Stimulated activated CD8-positive, alpha-beta memory T cell treated with anti-CD3 and anti-CD28 coated beads, Interleukin-12 subunit alpha, Interleukin-12 subunit beta, amount 100 ng/mL, for 24 hours (primary cell): ENCODE data around the gene BTF3.
A peak's percentile ranks its signal among the peaks of the same experiment; 100 is the strongest.
"Not testable (repeated sequence)": the region's sequence is repeated elsewhere in the genome, so short reads cannot be mapped to it uniquely, and the experiment has no call there.

Source experiments
- DNase-seq: peaks from one replicate; pipeline ENCODE4 v3.0.0-alpha.2; 2020; ENCODE audit errors: extremely low read depth

Gene BTF3

DNA sequence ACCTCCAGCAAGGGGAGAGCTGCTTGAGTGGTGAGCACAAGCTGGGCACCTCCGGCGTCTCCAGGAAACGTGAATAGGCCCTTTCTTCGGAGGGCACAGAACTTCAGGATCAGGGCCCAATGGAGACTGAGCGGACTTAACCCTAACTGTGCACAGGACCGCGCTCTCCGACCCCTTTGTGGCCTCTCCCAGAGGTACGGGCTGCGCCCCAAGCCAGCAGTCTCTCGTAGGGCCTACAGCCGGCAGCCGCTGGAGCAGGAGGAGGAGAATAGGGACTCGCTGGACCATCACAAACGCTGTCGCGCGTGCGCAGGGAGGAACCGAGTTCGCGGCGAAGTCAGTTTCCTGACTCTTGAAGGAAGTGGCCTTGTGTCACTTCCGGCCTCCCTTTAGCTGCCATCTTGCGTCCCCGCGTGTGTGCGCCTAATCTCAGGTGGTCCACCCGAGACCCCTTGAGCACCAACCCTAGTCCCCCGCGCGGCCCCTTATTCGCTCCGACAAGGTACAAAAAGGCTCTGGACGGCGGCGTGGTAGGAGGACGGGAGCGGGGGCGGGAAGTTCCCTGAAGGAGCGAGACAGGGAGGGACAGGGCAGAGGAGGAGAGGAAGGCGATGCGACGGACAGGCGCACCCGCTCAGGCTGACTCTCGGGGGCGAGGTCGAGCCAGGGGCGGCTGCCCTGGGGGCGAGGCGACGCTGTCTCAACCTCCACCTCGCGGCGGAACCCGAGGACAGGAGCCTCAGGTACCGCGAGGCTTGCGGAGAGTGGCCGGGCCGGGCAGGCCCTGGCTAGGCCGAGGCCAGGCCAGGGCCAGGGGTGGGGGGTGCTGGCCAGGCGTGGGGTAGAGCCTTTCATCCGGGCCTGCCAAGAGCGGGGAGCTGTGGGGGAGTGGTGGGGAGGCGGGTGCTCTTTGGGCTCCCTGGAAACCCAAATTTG is at the start of gene BTF3:
TSS of gene BTF3 (plus strand) at position 386 of the 936 bp plus-strand sequence. CDS start at position 612, 226 bp downstream.
- peak; percentile 83 for DNase-seq

DNA sequence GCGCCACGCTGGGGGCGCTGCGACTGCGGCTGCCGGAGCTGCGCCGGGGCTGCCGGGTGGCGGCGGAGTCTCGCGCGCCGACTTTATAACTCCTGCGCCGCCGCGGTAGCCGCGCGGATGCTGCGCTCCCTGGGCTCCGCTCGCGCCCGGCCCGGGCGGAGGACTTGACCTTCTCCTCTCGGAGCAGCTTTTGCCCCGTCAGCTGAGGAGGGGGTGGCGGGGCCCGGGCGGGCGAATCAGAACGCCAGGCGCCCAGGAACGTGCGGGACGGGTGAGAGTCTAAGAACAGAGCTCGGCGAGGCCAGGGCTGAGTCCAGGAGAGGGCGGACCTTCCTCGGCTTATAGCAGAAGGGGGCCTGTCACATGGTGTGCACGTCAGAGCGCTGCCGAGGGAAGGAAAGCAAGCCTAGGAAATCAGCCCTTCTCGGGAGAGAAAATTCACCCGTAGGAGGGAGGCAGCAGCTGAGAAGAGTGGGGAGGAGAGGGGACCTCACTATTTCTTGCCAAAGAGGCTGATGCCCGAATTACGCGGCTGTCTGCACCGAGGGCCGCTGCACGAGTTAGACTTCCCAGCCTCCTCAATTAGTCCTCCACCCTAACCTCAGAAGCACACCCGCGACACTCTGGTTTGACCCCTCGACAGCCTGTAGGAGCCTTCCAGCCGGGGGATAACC is 49.6 kb upstream of the BTF3 start, which contains the start of gene FOXD1:
TSS of gene FOXD1 (minus strand) at position 315 of the 674 bp plus-strand sequence. CDS start 415 bp downstream, outside the sequence.
- no peak for DNase-seq

DNA sequence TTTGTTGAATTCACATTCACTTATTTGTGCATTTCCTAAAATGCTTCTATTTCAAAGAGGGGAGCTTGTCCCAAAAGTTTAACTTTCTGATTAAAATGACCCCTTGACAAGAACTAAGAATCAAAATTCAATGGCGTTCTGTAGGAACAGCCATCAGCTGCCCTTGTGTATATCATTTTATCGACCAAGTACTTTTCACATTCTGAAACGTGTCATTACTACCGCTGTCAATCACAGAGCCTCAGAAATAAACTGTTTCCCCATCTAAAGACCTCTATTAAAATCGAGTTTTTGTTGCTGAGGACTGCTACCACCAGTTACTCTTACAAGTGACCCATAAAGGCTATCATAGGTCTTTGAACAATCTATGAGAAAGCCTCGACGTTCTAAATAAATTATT is 48.1 kb upstream of the BTF3 start:
- DNase-seq = no peak

DNA sequence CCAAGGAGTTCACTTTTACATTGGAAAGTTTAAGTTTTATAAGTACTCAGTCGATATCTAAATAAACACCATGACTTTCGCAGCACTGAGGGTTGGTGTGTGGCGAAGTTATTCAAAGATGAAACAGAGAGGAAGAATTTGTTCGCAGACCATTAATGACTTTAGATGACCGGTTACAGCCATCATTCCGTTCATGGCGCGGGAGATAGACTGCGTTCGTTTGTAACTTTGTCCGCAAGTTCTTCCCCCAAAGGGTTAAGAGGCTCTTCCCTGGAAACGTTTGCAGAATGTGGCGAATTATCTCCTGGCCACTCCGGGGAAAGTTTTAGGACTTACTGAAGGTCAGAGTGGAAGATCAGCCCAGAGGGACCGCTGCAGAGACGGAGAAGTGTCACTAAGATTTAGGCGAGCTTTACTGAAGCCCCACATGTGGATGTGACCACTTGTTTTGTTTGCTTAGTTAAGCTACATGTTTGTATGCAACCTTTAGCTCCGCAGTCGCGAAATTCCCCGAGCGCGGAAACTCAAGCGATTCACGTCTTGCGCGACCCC is 47.5 kb upstream of the BTF3 start:
- no peak for DNase-seq

DNA sequence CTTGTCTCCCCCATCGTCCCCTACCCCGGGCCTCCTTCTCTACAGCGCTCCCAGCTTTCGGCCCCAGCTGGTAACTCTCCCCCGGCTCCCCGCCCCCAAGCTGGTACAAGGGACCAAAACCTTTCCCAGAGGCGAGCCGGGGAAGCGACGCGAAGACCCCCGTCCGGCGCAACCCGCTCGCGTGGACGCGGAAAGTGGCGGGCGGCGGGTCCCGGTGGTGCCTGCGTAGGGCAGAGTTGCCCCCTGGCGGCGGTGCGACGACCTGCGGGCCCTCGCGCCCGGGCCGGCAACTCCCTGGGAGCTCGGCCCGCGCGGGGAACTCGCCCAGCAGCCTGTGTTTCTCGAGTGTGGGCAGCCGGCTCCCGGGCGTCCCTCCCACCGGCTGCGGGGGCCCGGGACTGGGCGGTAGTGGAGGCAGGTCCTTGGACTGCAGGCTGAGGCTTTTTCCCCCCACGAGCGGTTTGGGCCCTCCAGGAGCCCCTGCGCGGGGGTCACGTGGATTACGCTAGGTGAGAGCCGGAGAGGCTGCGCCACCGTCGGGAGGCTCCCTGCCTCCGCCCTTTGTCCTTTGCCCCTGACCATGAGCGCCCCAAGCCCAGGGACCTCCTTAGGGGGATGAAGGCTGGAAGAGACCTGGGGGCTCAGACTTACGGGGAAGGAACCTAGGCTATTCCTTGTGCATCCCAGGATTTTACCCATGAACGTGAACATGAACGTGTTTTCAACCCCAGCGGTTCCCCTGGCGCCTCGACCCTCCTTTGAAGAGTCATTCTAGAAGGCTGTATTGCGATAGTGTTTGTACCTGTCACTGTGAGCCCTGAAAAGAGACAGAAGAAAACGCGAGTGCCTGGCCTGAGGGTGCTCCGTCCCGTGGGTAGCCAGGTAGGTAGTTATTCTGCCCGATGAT is 46.8 kb upstream of the BTF3 start:
- peak; percentile 20 for DNase-seq

DNA sequence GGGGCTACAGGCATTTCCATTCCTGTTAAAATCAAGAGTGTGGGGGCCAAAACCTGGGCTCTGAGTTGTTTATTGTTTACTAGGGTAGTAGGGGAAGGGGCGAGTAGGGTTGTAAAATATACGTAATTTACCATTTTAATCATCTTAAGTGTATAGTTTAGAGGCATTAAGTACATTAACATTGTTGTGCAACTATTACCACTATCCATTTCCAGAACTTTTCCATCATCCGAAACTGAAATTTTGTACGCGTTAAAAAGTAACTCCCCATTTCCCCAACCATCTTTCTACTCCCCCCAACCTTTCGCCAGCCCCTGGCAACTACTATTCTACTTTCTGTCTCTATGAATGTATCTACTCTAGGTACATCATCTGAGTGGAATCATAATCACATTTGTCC is 46.0 kb upstream of the BTF3 start:
- DNase-seq = no peak

DNA sequence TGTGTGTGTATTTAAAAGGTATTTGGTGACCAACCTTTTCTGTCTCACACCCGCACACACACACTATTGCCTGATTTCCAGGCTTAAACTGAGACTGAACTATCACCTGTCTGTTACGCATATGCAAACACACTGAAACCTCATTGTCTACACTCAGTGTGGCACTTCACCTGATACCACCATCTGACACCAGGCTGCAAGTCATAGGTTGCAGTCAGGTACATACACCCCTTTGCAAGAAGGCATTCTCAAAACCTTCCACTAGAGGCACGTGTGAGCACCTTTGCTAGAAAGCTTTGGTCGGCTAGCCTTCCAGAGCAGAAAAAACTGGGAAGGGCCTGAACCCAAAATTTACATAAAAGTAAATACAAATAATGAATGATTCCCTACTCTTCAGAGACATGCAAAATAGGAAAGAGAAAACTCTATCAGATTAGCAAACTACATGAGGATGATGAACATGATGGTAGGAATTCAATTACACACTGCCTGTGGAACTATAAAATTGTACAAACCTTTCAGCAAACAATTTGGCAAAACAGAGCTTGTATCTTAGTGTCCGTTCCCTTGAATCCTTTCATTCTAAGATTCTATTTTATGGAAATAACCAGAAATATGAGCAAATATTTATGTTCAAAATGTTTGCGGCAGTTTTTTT is 43.7 kb upstream of the BTF3 start:
- no peak for DNase-seq

DNA sequence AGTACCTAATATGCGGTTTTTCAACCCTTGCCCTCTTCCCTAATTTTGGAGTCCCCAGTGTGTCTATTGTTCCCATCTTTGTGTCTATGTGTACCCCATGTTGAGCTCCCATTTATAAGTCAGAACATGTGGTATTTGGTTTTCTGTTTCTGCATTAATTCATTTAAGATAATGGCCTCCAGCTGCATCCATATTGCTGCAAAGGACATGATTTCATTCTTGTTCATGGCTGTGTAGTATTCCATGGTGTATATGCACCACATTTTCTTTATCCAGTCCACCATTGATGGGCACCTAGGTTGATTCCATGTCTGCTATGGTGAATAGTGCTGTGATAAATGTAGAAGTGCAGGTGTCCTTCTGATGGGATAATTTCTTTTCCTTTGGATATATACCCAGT is 41.8 kb upstream of the BTF3 start:
- DNase-seq = not testable (repeated sequence)

DNA sequence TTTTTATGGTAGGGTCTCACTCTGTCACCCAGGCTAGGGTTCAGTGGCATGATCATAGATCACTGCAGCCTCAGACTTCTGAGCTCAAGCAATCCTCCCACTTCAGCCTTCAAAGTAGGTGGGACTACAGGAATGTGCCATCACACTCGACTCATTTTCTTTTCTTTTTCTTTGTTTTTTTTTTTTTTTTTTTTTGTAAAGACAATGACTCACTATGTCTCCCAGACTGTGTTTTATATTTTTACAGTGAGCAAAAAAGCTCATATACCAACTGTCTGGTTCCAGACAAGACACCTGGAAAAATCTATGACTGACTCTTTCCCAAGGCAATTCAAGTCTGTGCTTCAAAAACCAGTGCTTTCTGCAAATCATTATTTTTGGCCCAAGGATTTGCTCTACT is 38.9 kb upstream of the BTF3 start:
- DNase-seq = no peak

DNA sequence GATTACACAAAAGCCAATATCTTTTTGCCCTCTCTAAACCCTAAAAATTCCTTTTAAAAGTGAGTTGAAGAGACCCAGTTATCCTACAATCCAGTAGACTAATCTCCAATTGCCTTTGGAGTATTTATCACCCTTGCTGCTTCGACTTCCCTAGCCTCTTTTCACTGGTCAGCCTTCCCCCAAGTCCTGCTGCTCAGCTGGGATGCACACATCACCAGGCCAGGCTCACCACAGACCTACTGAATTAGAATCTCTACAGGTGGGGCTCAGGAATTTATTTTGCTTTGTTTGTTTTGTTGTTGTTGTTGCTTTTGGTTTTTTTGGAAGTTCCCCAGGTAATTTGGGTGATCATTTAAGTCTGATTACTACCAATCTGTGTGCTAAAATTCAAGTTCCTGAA is 38.1 kb upstream of the BTF3 start:
- no peak for DNase-seq

DNA sequence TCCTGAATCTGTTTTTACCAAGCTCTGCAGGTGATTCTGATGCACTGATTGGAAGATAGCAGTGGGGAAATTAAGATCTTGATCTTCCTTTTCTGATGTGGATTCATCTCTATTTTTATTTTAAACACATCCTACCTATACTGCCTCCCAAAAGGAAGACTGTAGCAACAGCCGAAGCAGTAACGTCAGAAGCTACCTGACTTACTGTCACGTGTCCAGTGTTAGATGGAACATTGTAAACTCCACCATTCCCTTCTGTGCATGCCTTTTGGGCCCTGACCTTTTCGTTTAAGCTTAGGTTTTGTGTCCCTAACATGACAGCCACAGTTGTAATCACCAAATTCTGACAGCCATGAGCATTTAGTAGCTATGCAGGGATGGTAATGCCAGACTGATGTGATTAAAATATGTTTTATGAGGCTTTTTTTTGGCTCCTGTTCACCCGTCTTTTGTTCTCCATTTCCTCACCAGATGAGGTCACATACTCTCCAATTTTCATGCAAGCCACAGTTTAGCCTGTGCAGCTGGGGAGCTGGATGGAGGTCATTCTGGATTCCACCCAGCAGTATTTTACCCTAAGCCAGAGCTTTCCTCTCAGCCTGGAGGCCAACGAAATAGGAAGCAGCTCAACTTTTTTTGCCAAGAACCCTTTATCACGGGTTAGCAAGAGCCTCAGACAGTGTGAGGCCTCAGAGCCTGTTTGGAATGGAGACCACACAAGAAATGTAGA is 34.1 kb upstream of the BTF3 start:
- DNase-seq = no peak

DNA sequence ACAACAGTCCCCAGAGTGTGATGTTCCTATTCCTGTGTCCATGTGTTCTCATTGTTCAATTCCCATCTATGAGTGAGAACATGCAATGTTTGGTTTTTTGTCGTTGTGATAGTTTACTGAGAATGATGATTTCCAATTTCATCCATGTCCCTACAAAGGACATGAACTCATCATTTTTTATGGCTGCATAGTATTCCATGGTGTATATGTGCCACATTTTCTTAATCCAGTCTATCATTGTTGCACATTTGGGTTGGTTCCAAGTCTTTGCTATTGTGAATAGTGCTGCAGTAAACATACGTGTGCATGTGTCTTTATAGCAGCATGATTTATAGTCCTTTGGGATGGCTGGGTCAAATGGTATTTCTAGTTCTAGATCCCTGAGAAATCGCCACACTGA is 29.6 kb upstream of the BTF3 start:
- not testable (repeated sequence) for DNase-seq

DNA sequence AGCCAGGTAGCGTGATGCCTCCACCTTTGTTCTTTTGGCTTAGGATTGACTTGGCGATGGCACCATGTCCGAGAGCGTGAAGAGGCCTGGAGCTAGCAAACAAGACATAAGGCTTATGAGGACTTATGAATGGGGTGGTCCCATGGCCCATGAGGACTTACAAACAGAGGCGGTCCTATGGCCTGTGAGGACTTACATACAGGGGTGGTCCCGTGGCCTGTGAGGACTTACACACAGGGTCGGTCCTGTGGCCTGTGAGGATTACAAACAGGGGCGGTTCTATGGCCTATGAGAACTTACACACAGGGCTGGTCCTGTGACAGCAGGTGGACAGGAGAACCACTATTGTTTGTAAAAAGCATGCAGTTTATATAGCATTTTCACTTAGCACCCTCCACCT is 28.4 kb upstream of the BTF3 start:
- DNase-seq = no peak

DNA sequence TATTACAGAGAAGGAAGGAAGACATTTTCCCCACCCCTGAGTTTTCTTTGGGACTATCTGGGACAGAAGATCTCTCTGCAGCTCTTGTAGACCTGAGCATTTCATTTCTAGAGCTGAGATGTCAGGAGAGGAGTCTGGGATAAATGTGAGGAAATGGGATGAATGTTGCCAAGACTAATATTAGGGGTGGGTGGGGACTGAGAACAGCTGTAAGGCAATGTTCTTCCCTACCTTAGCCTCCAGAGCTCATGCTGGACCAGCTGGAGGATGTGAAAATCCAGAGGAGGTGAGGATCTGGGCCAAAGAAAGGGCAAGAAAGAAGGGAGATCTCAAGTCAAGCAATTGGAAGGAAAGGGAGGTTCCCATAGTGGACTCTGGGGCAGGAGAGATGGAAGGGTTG is 26.6 kb upstream of the BTF3 start:
- DNase-seq = no peak

DNA sequence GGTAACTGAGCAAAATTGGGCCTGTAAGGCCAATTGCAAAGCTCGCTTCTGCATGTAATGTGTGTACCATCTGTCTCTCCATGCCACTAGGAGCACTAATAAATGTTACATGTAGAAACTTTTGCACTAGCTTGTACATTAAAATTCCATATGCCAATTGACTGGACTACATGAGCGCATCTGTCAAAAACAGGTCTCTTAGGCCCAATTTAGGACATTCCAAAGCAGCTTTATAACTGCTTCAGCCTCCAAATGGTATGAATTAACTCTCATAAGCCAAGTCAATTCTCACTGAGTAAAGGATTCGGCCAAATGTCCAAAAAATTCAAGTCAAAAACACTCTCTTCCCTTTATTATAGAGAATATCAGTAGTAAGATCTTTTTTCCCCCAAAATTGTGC is 26.1 kb upstream of the BTF3 start:
- DNase-seq = no peak

DNA sequence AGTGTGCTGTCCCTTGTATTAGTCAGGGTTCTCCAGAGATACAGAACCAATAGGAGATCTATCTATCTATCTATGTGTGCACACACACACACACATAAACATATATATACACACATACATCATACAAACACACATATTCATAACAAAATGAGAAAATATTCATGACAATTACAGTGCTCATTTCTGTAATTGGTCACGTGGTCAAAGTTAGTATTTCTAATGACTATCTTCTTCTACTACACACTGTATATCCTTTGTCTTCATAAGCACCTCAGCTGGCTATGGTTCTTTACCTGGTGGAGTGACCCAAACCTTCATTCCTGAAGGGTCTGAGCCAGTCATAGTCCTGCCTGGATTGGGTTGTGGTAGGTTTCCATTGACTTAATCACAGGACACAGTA is 17.7 kb upstream of the BTF3 start:
- no peak for DNase-seq

DNA sequence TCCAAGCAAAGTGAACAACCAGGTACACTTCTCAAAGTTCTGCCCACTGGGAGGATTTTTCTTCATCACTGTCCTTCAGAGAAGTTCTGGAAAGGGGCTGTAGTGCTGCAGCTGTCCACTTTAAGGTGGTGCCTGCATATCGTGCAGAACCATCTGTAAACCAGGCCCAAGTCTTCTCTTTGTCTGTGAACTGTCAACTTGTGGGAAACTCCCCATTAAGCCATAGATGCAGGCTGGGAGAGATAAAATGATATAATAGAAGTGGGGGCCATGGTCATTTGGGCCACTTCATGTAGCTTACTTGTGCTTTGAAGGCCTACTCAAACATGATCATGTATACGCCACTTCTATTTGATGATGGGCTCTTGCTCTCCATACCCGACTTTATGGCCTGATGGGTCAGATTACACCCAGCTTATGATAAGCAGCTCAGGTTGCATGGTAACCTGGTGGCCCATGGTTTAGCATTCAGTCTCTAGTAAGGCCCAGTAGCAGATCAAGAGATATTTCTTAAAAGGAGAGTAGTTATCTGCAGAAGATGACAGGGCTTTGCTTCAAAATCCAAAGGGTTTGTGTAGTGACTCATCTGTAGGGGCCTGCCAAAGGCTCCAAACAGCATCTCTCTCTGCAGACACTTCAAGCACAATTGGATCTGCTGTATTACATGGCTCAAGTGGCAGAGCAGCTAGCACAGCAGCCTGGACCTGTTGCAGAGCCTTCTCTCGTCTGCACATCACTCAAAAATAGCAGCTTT is 15.7 kb upstream of the BTF3 start:
- no peak for DNase-seq

DNA sequence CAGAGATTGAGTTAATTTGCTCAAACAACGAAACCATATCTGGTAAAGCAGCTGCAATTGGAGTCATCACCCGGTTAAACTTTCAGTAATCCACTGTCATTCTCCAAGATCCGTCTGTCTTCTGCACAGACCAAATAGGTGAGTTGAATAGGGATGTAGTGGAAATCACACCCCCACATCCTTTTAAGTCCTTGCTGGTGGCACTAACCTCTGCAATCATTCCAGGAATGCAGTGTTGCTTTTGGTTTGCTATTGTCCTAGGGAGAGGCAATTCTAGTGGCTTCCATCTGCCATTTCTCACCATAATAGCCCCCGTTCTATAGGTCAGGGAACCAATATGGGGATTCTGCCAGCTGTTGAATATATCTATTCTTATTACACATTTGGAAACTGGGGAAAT is 14.6 kb upstream of the BTF3 start:
- DNase-seq = no peak

DNA sequence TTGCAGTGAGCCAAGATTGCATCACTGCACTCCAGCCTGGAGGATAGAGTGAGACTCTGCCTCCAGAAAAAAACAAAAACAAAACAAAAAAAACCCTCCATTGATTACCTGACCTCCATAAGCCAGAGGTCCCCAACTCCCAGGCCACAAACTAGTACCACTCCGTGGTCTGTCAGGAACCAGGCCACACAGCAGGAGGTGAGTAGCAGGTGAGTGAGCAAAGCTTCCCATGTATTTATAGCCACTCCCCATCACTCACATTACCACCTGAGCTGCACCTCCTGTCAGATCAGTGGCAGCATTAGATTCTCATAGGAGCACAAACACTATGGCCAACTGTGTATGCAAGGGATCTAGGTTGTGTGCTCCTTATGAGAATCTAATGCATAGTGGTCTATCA is 13.7 kb upstream of the BTF3 start:
- DNase-seq = no peak

DNA sequence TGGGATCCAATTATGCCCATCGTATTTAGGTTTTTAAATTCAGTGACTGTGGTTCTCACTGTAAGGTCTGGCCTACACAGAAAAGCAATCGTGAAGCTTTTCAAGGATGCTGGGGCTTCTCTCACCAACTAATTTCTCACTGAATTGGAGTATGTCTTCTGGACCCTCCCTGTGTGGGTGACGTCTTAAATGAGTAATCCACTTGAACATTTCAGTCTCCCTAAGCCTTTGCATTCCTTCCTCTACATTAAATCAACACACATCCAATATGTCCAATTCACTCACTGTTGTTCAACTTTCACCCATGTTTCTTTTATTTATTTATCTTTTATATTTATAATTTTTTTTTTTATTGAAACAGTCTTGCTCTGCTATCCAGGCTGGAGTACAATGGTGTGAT is 12.5 kb upstream of the BTF3 start:
- no peak for DNase-seq
